ENCODE results near the gene EXOC4. TPM values are rescaled to one million over a fixed set of nuclear protein-coding genes. Genes with fewer than 3 reads are reported as not detected.

Gene EXOC4
- total and polyA plus RNA-seq, 2 of the 13 experiments (the other 11 are each of a cell fraction or from before 2014, with no cell fraction given), result 22.5 to 39.0 TPM

DNA sequence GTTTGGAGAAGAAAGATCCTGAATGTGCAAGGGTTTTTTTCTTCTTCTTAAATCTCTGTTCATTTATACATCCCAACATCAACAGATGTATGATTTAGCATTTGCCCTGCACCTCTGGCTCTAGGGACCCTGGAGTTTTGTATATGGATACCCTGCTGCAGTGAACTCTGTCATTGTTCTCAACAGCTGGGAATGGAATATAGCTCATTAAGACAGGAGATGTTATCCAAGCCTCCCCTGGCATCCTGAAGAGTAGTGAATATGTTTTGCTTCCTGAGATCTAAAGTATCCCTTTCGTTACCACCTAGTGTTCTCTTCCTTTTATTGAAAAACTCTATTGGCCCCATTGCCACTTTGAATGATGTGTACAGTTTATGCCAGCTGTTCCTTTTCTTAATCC, 275.9 kb downstream of the EXOC4 start:
- no peak for FAIRE-seq
- no peak overlapping the region for H3K4me3 ChIP-seq (replicated peaks in 1 of 3; ENCODE audit: insufficient read depth in 1 of 3, low read depth in 2 of 3, low read length in 3 of 3)
- no peaks in the 10 kb centered on the region for H3K4me1 ChIP-seq (ENCODE audit: insufficient read depth, low read length)
- no peaks in the 10 kb centered on the region for H3K9me3 ChIP-seq (ENCODE audit: low read length)
- H3K9ac ChIP-seq (ENCODE audit: insufficient read depth, low read depth, low read length), result no peak overlapping the region
- H3K4me2 ChIP-seq (ENCODE audit: low read depth, low read length), result no peak overlapping the region
- in situ Hi-C loops (cut with HindIII; ENCODE audit: extremely low pct_ligation_motif_present, low pct_unique_long_range_greater_than_20kb), result no loop called here
- ChIA-PET CTCF (ENCODE audit: low intra/inter-chr PET ratio, low total read pairs) (no interaction called here), POLR2A (no interaction called here)
- no peaks in the 10 kb centered on the region for H3K79me2 ChIP-seq (ENCODE audit: insufficient read depth, low read length)
- no peak overlapping the region for H3K27ac ChIP-seq (ENCODE audit: extremely low read length, insufficient read depth, low read length)
- BruUV-seq (replicated peaks), result no TSS peak
- ATAC-seq, result no peak
- no peak for DNase-seq (ENCODE audit: low spot score)
- WGBS (ENCODE audit: low lambda C conversion rate), result 91% methylated on average over 1 of the region's 1 CpG
- intact Hi-C loops (cut with micrococcal nuclease; ENCODE audit: unreplicated experiment), result no loop called here
- no peak overlapping the region for H2AFZ ChIP-seq (ENCODE audit: low read length)
- no peaks in the 10 kb centered on the region for H3K27me3 ChIP-seq (ENCODE audit: control insufficient read depth in 1 of 2, insufficient read depth in 2 of 2, low read length in 2 of 2)
- no peaks in the 10 kb centered on the region for H4K20me1 ChIP-seq (ENCODE audit: insufficient read depth, low read length)
- no peaks in the 10 kb centered on the region for H3K36me3 ChIP-seq (replicated peaks in 1 of 2; ENCODE audit: control insufficient read depth in 1 of 2, insufficient read depth in 2 of 2, low read length in 2 of 2)
- TF ChIP-seq ZNF264 (CRISPR knock-in tag; IDR thresholded peaks at IDR 0.05), result no peak
- no peak for TF ChIP-seq ATRX (CRISPR knock-in tag; IDR thresholded peaks at IDR 0.05; ENCODE audit: borderline replicate concordance)
- TF ChIP-seq ZNF326 (CRISPR knock-in tag; IDR thresholded peaks at IDR 0.05; ENCODE audit: borderline replicate concordance), result no peak

DNA sequence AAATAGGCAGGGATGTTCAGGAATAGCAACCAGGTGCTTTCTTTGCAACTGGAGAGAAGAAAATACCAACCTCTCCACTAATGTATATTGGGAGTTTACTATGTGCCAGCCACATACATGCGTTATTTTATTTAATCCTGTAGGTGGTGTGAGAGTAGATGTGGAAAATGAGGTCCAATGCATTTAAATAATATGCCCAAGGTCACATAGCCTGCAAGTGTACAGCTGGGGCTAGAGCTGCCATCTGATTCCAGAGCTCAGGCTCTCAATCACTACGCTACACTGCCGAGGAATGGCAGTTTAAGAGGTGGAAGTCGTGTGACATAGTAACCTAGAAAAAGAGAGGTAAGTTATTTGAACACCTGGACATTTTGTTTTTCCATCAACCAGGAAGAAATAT, 277.0 kb downstream of the EXOC4 start:
- intact Hi-C loops (cut with micrococcal nuclease; ENCODE audit: unreplicated experiment), result no loop called here
- CTCF ChIA-PET (ENCODE audit: low intra/inter-chr PET ratio, low total read pairs), result no interaction called here
- FAIRE-seq (no peak), DNase-seq (ENCODE audit: low spot score) (no peak), ATAC-seq (no peak)
- in situ Hi-C loops (cut with HindIII; ENCODE audit: extremely low pct_ligation_motif_present, low pct_unique_long_range_greater_than_20kb), result no loop called here
- Histone ChIP-seq H3K27me3 (ENCODE audit: control insufficient read depth in 1 of 2, insufficient read depth in 2 of 2, low read length in 2 of 2) (no peaks in the 10 kb centered on the region), H3K27ac (ENCODE audit: extremely low read length, insufficient read depth, low read length) (no peak overlapping the region), H3K36me3 (replicated peaks in 1 of 2; ENCODE audit: control insufficient read depth in 1 of 2, insufficient read depth in 2 of 2, low read length in 2 of 2) (no peaks in the 10 kb centered on the region), H3K9me3 (ENCODE audit: low read length) (no peaks in the 10 kb centered on the region), H3K4me2 (ENCODE audit: low read depth, low read length) (no peak overlapping the region), H3K4me1 (ENCODE audit: insufficient read depth, low read length) (no peaks in the 10 kb centered on the region), H3K79me2 (ENCODE audit: insufficient read depth, low read length) (no peaks in the 10 kb centered on the region), H3K4me3 (replicated peaks in 1 of 3; ENCODE audit: insufficient read depth in 1 of 3, low read depth in 2 of 3, low read length in 3 of 3) (no peak overlapping the region), H3K9ac (ENCODE audit: insufficient read depth, low read depth, low read length) (no peak overlapping the region), H4K20me1 (ENCODE audit: insufficient read depth, low read length) (no peaks in the 10 kb centered on the region), H2AFZ (ENCODE audit: low read length) (no peak overlapping the region)
- no TSS peak for BruUV-seq (replicated peaks)
- 91% methylated on average over 4 of the region's 4 CpGs for WGBS (ENCODE audit: low lambda C conversion rate)
- POLR2A ChIA-PET, result no interaction called here
- TF ChIP-seq MAFK (conservative IDR thresholded peaks at IDR 0.05 in 1 of 2, IDR thresholded peaks at IDR 0.05 in 1 of 2; ENCODE audit: low read length in 2 of 2) (no peak), SMAD1 (CRISPR knock-in tag; IDR thresholded peaks at IDR 0.05; ENCODE audit: borderline replicate concordance, low read depth) (no peak), ARID2 (CRISPR knock-in tag; IDR thresholded peaks at IDR 0.05; ENCODE audit: borderline replicate concordance) (no peak), ZNF883 (CRISPR knock-in tag; IDR thresholded peaks at IDR 0.05; ENCODE audit: not compliant biosample characterization) (no peak), PHF8 (CRISPR knock-in tag; IDR thresholded peaks at IDR 0.05) (no peak), RFXANK (CRISPR knock-in tag; IDR thresholded peaks at IDR 0.05) (no peak), ZBTB8A (CRISPR knock-in tag; IDR thresholded peaks at IDR 0.05; ENCODE audit: borderline replicate concordance, low read depth) (no peak), RFX3 (CRISPR knock-in tag; IDR thresholded peaks at IDR 0.05) (no peak), MLLT10 (CRISPR knock-in tag; IDR thresholded peaks at IDR 0.05) (no peak), ZNF468 (CRISPR knock-in tag; IDR thresholded peaks at IDR 0.05) (no peak), RXRB (CRISPR knock-in tag; IDR thresholded peaks at IDR 0.05; ENCODE audit: borderline replicate concordance) (no peak), PCBP1 (IDR thresholded peaks at IDR 0.05; ENCODE audit: borderline replicate concordance, low read depth, low read length) (no peak)
- TF ChIP-seq, protein P1, sequence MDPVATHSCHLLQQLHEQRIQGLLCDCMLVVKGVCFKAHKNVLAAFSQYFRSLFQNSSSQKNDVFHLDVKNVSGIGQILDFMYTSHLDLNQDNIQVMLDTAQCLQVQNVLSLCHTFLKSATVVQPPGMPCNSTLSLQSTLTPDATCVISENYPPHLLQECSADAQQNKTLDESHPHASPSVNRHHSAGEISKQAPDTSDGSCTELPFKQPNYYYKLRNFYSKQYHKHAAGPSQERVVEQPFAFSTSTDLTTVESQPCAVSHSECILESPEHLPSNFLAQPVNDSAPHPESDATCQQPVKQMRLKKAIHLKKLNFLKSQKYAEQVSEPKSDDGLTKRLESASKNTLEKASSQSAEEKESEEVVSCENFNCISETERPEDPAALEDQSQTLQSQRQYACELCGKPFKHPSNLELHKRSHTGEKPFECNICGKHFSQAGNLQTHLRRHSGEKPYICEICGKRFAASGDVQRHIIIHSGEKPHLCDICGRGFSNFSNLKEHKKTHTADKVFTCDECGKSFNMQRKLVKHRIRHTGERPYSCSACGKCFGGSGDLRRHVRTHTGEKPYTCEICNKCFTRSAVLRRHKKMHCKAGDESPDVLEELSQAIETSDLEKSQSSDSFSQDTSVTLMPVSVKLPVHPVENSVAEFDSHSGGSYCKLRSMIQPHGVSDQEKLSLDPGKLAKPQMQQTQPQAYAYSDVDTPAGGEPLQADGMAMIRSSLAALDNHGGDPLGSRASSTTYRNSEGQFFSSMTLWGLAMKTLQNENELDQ (CRISPR knock-in tag; IDR thresholded peaks at IDR 0.05; ENCODE audit: borderline replicate concordance), result no peak

All from HepG2 (cell line).